G401.6 (cell line): ENCODE measurements around the gene RTF2.
"Not testable (repeated sequence)": the region's sequence is repeated elsewhere in the genome, so short reads cannot be mapped to it uniquely, and the experiment has no call there.

Experiments
- FAIRE-seq: peaks from 2 replicates; lab custom pipeline; 2012; peaks lifted over from hg19 to GRCh38; lab: Jason Lieb, UNC

RTF2 gene

GRCh38 chr20:56552911-56553629 is 84.6 kb downstream of the RTF2 start:
- no peak for FAIRE-seq

- no peak for FAIRE-seq
Observed at GRCh38 chr20:56554869-56555268, 86.4 kb downstream of the RTF2 start.

GRCh38 chr20:56558968-56559367 is 90.5 kb downstream of the RTF2 start:
- no peak for FAIRE-seq

- not testable (repeated sequence) for FAIRE-seq
Observed at GRCh38 chr20:56564526-56564925, 96.1 kb downstream of the RTF2 start.

GRCh38 chr20:56565511-56565910 is 97.1 kb downstream of the RTF2 start:
- no peak for FAIRE-seq

- no peak for FAIRE-seq
Observed at GRCh38 chr20:56566621-56567020, 98.2 kb downstream of the RTF2 start.
